ENCODE measurements around the gene GPR89A. TPM values are rescaled to one million over a fixed set of nuclear protein-coding genes. Genes with fewer than 3 reads are reported as not detected.
"Not testable (repeated sequence)": the region's sequence is repeated elsewhere in the genome, so short reads cannot be mapped to it uniquely, and the experiment has no call there.

Gene GPR89A
- total and polyA plus RNA-seq, 9 donors: 12.5 to 23.1 (median 18.9) TPM

DNA sequence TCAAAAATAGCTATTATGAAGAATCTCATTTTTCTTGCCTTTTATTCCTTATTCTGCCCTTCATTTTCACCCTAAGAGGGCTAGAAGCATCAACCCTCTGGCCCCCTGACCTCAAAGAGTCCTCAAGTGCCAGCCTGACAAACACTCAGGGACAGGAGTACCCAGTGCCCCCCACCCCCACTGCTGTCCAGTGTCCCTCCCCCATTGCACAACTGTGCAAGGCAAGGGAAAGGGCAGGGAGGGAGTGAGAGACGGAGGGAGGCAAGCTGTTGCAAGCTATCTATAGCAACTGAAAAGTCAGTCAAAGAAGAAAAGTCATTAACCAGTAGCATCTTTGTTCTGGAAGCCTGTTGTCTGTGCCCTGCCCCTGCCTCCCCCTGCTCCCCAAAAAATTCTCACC lies 78.3 kb downstream of the GPR89A start:
- H3K36me3 ChIP-seq; H3K27me3 ChIP-seq; H3K4me1 ChIP-seq (ENCODE audit: insufficient read depth); H3K9me3 ChIP-seq; intact Hi-C loops (cut with DNase I); DNase-seq; H3K27ac ChIP-seq; H3K4me3 ChIP-seq: not testable (repeated sequence)
- WGBS, 3 donors: 79 to 100% (median 89%) methylated on average over 1 of the region's 1 CpG

DNA sequence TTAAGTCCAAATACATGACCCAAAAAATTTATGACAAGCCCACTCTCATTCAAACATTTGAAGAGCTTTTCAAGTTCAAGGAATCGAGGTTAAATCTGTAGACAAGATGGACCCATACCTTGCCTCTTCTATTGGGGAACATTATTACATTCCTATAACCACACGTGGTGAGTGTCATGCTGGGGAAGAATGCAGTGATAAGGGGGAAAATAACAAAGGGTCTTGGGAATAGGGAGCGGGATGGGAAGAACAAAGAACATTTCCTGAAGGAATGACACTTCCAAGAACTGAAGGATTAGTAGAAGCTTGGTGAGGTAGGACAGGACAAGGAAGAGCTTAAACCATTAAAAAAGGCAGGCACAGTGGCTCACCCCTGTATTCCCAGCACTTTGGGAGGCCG lies 80.5 kb downstream of the GPR89A start:
- intact Hi-C loops (cut with DNase I): no loop called here
- Histone ChIP-seq H3K4me3 (no peak overlapping the region), H3K27me3 (no peaks in the 10 kb centered on the region), H3K27ac (no peak overlapping the region), H3K9me3 (no peaks in the 10 kb centered on the region), H3K36me3 (no peaks in the 10 kb centered on the region), H3K4me1 (ENCODE audit: insufficient read depth) (no peaks in the 10 kb centered on the region)
- TF ChIP-seq, protein P1, sequence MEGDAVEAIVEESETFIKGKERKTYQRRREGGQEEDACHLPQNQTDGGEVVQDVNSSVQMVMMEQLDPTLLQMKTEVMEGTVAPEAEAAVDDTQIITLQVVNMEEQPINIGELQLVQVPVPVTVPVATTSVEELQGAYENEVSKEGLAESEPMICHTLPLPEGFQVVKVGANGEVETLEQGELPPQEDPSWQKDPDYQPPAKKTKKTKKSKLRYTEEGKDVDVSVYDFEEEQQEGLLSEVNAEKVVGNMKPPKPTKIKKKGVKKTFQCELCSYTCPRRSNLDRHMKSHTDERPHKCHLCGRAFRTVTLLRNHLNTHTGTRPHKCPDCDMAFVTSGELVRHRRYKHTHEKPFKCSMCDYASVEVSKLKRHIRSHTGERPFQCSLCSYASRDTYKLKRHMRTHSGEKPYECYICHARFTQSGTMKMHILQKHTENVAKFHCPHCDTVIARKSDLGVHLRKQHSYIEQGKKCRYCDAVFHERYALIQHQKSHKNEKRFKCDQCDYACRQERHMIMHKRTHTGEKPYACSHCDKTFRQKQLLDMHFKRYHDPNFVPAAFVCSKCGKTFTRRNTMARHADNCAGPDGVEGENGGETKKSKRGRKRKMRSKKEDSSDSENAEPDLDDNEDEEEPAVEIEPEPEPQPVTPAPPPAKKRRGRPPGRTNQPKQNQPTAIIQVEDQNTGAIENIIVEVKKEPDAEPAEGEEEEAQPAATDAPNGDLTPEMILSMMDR (IDR thresholded peaks at IDR 0.05): no peak
- TF ChIP-seq EP300 (IDR thresholded peaks at IDR 0.05) (no peak), POLR2A (IDR thresholded peaks at IDR 0.05) (no peak)
- WGBS, 3 donors: 62 to 75% (median 70%) methylated on average over 4 of the region's 4 CpGs
- DNase-seq: no peak

DNA sequence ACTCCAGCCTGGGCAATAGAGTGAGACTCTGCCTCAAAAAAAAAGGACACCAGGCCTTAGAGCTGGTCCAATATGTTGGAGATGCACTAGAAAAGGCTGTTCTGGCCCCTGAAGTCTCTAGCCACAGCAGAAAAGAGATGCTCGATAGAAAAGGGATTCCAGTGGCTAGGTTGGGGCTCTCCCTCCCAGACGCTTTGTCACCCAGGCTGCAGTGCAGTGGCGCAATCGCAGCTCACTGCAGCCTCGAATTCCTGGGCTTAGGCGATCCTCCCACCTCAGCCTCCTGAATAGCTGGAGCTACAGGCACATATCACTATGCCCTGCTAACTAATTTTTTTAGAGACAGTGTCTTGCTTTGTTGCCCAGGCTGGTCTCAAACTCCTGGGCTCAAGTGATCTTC lies 81.1 kb downstream of the GPR89A start:
- H3K9me3 ChIP-seq: no peaks in the 10 kb centered on the region
- DNase-seq: no peak
- H3K36me3 ChIP-seq: no peaks in the 10 kb centered on the region
- H3K4me1 ChIP-seq (ENCODE audit: insufficient read depth): no peaks in the 10 kb centered on the region
- no peak overlapping the region for H3K27ac ChIP-seq
- 92 to 97% (median 93%) methylated on average over 6 of the region's 6 CpGs for WGBS, 3 donors
- no peak for TF ChIP-seq EP300 (IDR thresholded peaks at IDR 0.05)
- no peak for TF ChIP-seq POLR2A (IDR thresholded peaks at IDR 0.05)
- TF ChIP-seq, protein P1 (IDR thresholded peaks at IDR 0.05): no peak
- no peak overlapping the region for H3K4me3 ChIP-seq
- H3K27me3 ChIP-seq: no peaks in the 10 kb centered on the region
- intact Hi-C loops (cut with DNase I): no loop called here

DNA sequence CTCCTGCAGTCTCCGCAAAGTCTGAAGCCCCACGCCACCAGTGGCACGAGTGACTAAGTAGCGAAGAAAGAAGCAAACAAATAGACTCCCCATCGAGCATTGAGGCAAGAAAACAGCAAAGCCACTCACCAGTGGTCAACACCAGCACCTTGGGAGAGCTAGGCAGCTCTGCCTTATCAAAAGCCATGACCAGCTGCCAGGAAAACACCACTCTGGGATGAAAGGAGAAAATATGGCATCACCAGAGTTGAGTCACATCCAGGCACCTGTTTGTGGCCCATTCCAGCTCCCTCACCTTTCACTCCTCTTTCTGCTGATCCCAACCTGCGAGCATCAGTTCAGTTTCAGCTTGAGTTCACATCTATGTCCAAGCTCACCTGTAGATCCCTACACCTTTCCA lies 82.1 kb downstream of the GPR89A start:
- intact Hi-C loops (cut with DNase I): no loop called here
- no peaks in the 10 kb centered on the region for H3K4me1 ChIP-seq (ENCODE audit: insufficient read depth)
- TF ChIP-seq POLR2A (IDR thresholded peaks at IDR 0.05) (no peak), EP300 (IDR thresholded peaks at IDR 0.05) (no peak)
- TF ChIP-seq, protein P1 (IDR thresholded peaks at IDR 0.05): no peak
- no peaks in the 10 kb centered on the region for H3K36me3 ChIP-seq
- H3K27ac ChIP-seq: no peak overlapping the region
- H3K27me3 ChIP-seq: no peaks in the 10 kb centered on the region
- H3K4me3 ChIP-seq: no peak overlapping the region
- 90 to 97% (median 93%) methylated on average over 6 of the region's 6 CpGs for WGBS, 3 donors
- no peak for DNase-seq
- no peaks in the 10 kb centered on the region for H3K9me3 ChIP-seq

DNA sequence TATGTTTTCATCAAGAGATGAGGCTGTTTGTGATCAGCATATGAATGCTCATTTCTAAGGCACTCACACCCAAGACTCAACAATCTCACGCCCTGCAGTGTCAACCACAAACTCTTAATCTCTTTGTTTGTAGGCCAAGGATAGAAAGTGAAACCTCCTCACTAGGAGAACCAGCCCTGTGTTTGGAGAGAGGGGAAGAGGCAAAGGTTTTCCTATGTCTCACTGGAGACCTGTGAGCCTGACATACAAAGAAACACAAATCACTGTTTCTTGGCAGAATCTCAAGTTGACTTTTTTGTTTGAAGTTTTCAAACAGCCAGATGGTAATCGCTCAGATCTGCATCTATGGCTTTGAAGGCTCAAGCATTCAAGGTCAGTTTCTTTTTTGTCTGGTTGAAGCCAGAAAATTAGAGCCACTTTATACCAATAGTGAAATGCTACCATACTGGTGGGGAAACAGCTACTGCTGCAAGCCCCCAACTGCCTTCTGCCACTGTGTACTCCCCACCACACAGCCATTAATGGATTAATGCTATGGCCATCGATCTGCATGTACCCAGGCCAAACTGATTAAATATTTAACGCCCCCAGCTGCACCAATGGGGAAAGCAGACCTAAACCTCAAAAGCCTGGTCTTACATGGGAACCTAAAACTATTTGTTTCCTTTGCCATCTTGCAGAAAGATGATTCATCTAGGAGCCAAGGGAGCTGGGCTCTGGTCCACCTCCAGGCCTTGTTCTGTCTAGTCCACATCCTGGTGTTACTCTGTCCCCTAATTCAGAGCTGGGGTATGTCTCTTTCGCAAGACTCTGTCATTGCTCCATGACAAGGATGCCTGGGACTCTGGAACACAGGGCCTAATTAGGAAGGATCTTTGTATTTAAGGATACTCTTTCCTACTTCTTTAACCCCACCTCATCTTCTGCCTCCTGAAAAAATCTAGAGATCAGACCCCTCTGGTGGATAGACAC lies 83.1 kb downstream of the GPR89A start:
- no peak for DNase-seq
- no peak overlapping the region for H3K4me3 ChIP-seq
- WGBS, 3 donors: 53 to 61% (median 57%) methylated on average over 5 of the region's 5 CpGs
- H3K9me3 ChIP-seq: no peaks in the 10 kb centered on the region
- H3K36me3 ChIP-seq: no peaks in the 10 kb centered on the region
- intact Hi-C loops (cut with DNase I): no loop called here
- no peaks in the 10 kb centered on the region for H3K27me3 ChIP-seq
- no peaks in the 10 kb centered on the region for H3K4me1 ChIP-seq (ENCODE audit: insufficient read depth)
- no peak overlapping the region for H3K27ac ChIP-seq
- TF ChIP-seq, protein P1 (IDR thresholded peaks at IDR 0.05): no peak
- no peak for TF ChIP-seq EP300 (IDR thresholded peaks at IDR 0.05)
- no peak for TF ChIP-seq POLR2A (IDR thresholded peaks at IDR 0.05)
